Upper lobe of right lung (tissue), 1 donor: Measurements from ENCODE around the gene PLA2G4D. TPM values are rescaled to one million over a fixed set of nuclear protein-coding genes. Genes with fewer than 3 reads are reported as not detected.
A peak's percentile ranks its signal among the peaks of the same experiment; 100 is the strongest.

Experiments used
- ATAC-seq: fragments of 200-7000 bp; cut with Tn5 transposase; one replicate; pipeline ENCODE4 v1.9.1; 2020; ENCODE audit warnings: mild to moderate bottlenecking, moderate library complexity
- DNase-seq: peaks from one replicate; pipeline ENCODE4 v3.0.0-alpha.2; 2020
- H3K27ac ChIP-seq: fragments of 200-600 bp; one replicate; pipeline ENCODE4 v1.8.0; 2022
- H3K27me3 ChIP-seq: fragments of 200-600 bp; one replicate; pipeline ENCODE4 v1.8.0; 2022; ENCODE audit warnings: mild to moderate bottlenecking
- H3K36me3 ChIP-seq: fragments of 200-600 bp; one replicate; pipeline ENCODE4 v1.8.0; 2022
- H3K4me1 ChIP-seq: fragments of 200-600 bp; one replicate; pipeline ENCODE4 v1.8.0; 2022
- H3K4me3 ChIP-seq: fragments of 200-600 bp; one replicate; pipeline ENCODE4 v1.8.0; 2022; ENCODE audit warnings: mild to moderate bottlenecking
- H3K9me3 ChIP-seq: fragments of 200-600 bp; one replicate; pipeline ENCODE4 v1.8.0; 2022
- CTCF ChIP-seq: fragments of 200-600 bp; IDR thresholded peaks from one replicate; pipeline ENCODE4 v1.8.0; 2022; ENCODE audit warnings: antibody characterized with exemption
- intact Hi-C: fragments of 100-400 bp; cut with DNase I; formaldehyde crosslinking; loops from one replicate; pipeline ENCODE4 v1.11.0; 2022
- total RNA-seq: library from RNA; stranded (reverse); fragmentation: NEBNext Ultra II Directional; extraction: Animal tissue kit (Norgen Biotek cat#: 25700); gene quantifications from one replicate; pipeline ENCODE4 v1.2.1, GENCODE V29; 2021
- donor health status: DM: no; HTN: yes; CAD: no; lungs with severe emphysema.

Gene PLA2G4D
- total RNA-seq, 1 donor from 2014 or later, result not detected

GRCh38 chr15:42139596-42139995, 45.2 kb upstream of the PLA2G4D start:
- no peak for TF ChIP-seq CTCF
- no peak overlapping the region for H3K27ac ChIP-seq
- H3K9me3 ChIP-seq, result no peaks in the 10 kb centered on the region
- no peaks in the 10 kb centered on the region for H3K27me3 ChIP-seq
- ATAC-seq (no peak), DNase-seq (peak; percentile 61)
- no peaks in the 10 kb centered on the region for H3K4me1 ChIP-seq
- intact Hi-C loops, result no loop called here
- no peaks in the 10 kb centered on the region for H3K36me3 ChIP-seq
- H3K4me3 ChIP-seq, result no peak overlapping the region

GRCh38 chr15:42138968-42139386, 44.6 kb upstream of the PLA2G4D start:
- H3K4me3 ChIP-seq, result no peak overlapping the region
- no peaks in the 10 kb centered on the region for H3K36me3 ChIP-seq
- no peaks in the 10 kb centered on the region for H3K9me3 ChIP-seq
- intact Hi-C loops, result no loop called here
- H3K4me1 ChIP-seq, result no peaks in the 10 kb centered on the region
- no peak for TF ChIP-seq CTCF
- no peak overlapping the region for H3K27ac ChIP-seq
- H3K27me3 ChIP-seq, result no peaks in the 10 kb centered on the region
- DNase-seq (peak; percentile 43), ATAC-seq (peak; percentile 2)

GRCh38 chr15:42138411-42138810, 44.0 kb upstream of the PLA2G4D start:
- Histone ChIP-seq H3K27me3 (no peaks in the 10 kb centered on the region), H3K9me3 (no peaks in the 10 kb centered on the region), H3K4me3 (no peak overlapping the region), H3K36me3 (no peaks in the 10 kb centered on the region), H3K27ac (no peak overlapping the region), H3K4me1 (no peaks in the 10 kb centered on the region)
- TF ChIP-seq CTCF, result no peak
- intact Hi-C loops, result no loop called here
- ATAC-seq, result no peak
- DNase-seq, result peak; percentile 47

- Histone ChIP-seq H3K4me1 (no peaks in the 10 kb centered on the region), H3K36me3 (no peaks in the 10 kb centered on the region)
- intact Hi-C loops, result no loop called here
These were observed 43.3 kb upstream of the PLA2G4D start for GRCh38 chr15:42137461-42138261.

GRCh38 chr15:42136513-42136912, 42.2 kb upstream of the PLA2G4D start:
- Histone ChIP-seq H3K36me3 (no peaks in the 10 kb centered on the region), H3K27me3 (no peaks in the 10 kb centered on the region), H3K9me3 (no peaks in the 10 kb centered on the region), H3K4me1 (no peaks in the 10 kb centered on the region), H3K27ac (no peak overlapping the region), H3K4me3 (no peak overlapping the region)
- ATAC-seq (no peak), DNase-seq (peak; percentile 8)
- intact Hi-C loops, result no loop called here
- TF ChIP-seq CTCF, result no peak

More at GRCh38 chr15:42137461-42138261, 43.3 kb upstream of the PLA2G4D start:
- no peaks in the 10 kb centered on the region for H3K27me3 ChIP-seq
- H3K4me3 ChIP-seq, result no peak overlapping the region
- H3K27ac ChIP-seq, result no peak overlapping the region
- peak; percentile 31 for ATAC-seq
- H3K9me3 ChIP-seq, result no peaks in the 10 kb centered on the region
- peak; percentile 63 for TF ChIP-seq CTCF
- DNase-seq, result peak; percentile 52
